MM.1S (cell line): Measurements from ENCODE around the gene ANO2.
"Not testable (repeated sequence)": the region's sequence is repeated elsewhere in the genome, so short reads cannot be mapped to it uniquely, and the experiment has no call there.

Experiments used
- DNase-seq: peaks from one replicate; pipeline ENCODE4 v3.0.0-alpha.2; 2015
- H2AFZ ChIP-seq: fragments of 300-600 bp; sonication (generic); 2 replicates; pipeline ENCODE4 v1.6.0; 2016; ENCODE audit warnings: antibody characterized with exemption, low read length
- H3F3A ChIP-seq: fragments of 300-600 bp; sonication (generic); 2 replicates; pipeline ENCODE4 v1.6.1; 2016; ENCODE audit warnings: mild to moderate bottlenecking, antibody characterized with exemption, low read length, moderate library complexity, mixed read lengths; ENCODE audit not compliant: insufficient read depth
- H3K27ac ChIP-seq: fragments of 300-600 bp; sonication (generic); 2 replicates; pipeline ENCODE4 v1.5.1; 2016; ENCODE audit warnings: mild to moderate bottlenecking, low read length
- H3K27me3 ChIP-seq: fragments of 300-600 bp; sonication (generic); replicated peaks from 2 replicates; pipeline ENCODE4 v1.6.0; 2016; ENCODE audit warnings: low read length; ENCODE audit not compliant: insufficient read depth
- H3K36me3 ChIP-seq: fragments of 300-600 bp; sonication (generic); replicated peaks from 2 replicates; pipeline ENCODE4 v1.6.1; 2016; ENCODE audit warnings: mild to moderate bottlenecking, low read length, mixed read lengths; ENCODE audit not compliant: insufficient read depth
- H3K4me1 ChIP-seq: fragments of 300-600 bp; sonication (generic); 2 replicates; pipeline ENCODE4 v1.6.1; 2016; ENCODE audit warnings: low read length, mixed read lengths
- H3K4me2 ChIP-seq: fragments of 300-600 bp; sonication (generic); 2 replicates; pipeline ENCODE4 v1.6.0; 2016; ENCODE audit warnings: low read depth, low read length
- H3K4me3 ChIP-seq: fragments of 300-600 bp; sonication (generic); 2 replicates; pipeline ENCODE4 v1.5.1; 2016; ENCODE audit warnings: low read length, mixed read lengths
- H3K79me2 ChIP-seq: fragments of 300-600 bp; sonication (generic); 2 replicates; pipeline ENCODE4 v1.6.1; 2016; ENCODE audit warnings: mixed run types, low read length, mixed read lengths
- H3K9ac ChIP-seq: fragments of 300-600 bp; sonication (generic); 2 replicates; pipeline ENCODE4 v1.6.1; 2016; ENCODE audit warnings: low read length, mixed read lengths
- H3K9me2 ChIP-seq: fragments of 300-600 bp; sonication (generic); replicated peaks from 2 replicates; pipeline ENCODE4 v1.6.1; 2016; ENCODE audit warnings: mild to moderate bottlenecking, low read length, mixed read lengths; ENCODE audit not compliant: insufficient read depth
- H3K9me3 ChIP-seq: fragments of 300-600 bp; sonication (generic); replicated peaks from 2 replicates; pipeline ENCODE4 v1.6.1; 2016; ENCODE audit warnings: mild to moderate bottlenecking, low read length, mixed read lengths; ENCODE audit not compliant: insufficient read depth
- H4K20me1 ChIP-seq: fragments of 300-600 bp; sonication (generic); 2 replicates; pipeline ENCODE4 v1.6.1; 2016; ENCODE audit warnings: mild to moderate bottlenecking, low read length, moderate library complexity, mixed read lengths; ENCODE audit not compliant: insufficient read depth
- CTCF ChIP-seq: fragments of 300-600 bp; sonication (generic); IDR thresholded peaks from 2 replicates; pipeline ENCODE4 v1.5.1; 2016; ENCODE audit warnings: antibody characterized with exemption, low read length, mixed read lengths
- EZH2 ChIP-seq: fragments of 300-600 bp; sonication (generic); optimal IDR thresholded peaks from 2 replicates; pipeline ENCODE3; 2017; ENCODE audit warnings: low read depth, mild to moderate bottlenecking, antibody characterized with exemption, low read length, mixed read lengths
- EZH2phosphoT487 ChIP-seq: fragments of 300-600 bp; sonication (generic); IDR thresholded peaks from 2 replicates; pipeline ENCODE4 v1.6.1; 2018; ENCODE audit warnings: antibody characterized with exemption, low read length

ANO2 gene

GRCh38 chr12:5889381-5890047 is 55.5 kb downstream of the ANO2 start:
- no peaks in the 10 kb centered on the region for H3K79me2 ChIP-seq
- H3K36me3 ChIP-seq, result no peaks in the 10 kb centered on the region
- H3K9ac ChIP-seq, result no peak overlapping the region
- H4K20me1 ChIP-seq, result no peaks in the 10 kb centered on the region
- no peak overlapping the region for H3K27ac ChIP-seq
- no peak for DNase-seq
- H3K4me2 ChIP-seq, result no peak overlapping the region
- no peak overlapping the region for H3K4me3 ChIP-seq
- no peaks in the 10 kb centered on the region for H3K9me2 ChIP-seq
- TF ChIP-seq EZH2 (no peak), CTCF (peak; percentile 17), EZH2phosphoT487 (no peak)
- no peaks in the 10 kb centered on the region for H3K4me1 ChIP-seq
- H3F3A ChIP-seq, result no peaks in the 10 kb centered on the region
- H2AFZ ChIP-seq, result peak overlapping the region; percentile 38; the same call in 1 of the 2 replicates
- no peaks in the 10 kb centered on the region for H3K27me3 ChIP-seq
- H3K9me3 ChIP-seq, result no peaks in the 10 kb centered on the region

GRCh38 chr12:5888816-5889315 is 56.2 kb downstream of the ANO2 start:
- H3K4me1 ChIP-seq, result no peaks in the 10 kb centered on the region
- TF ChIP-seq CTCF (no peak), EZH2phosphoT487 (no peak), EZH2 (no peak)
- H3K4me2 ChIP-seq, result no peak overlapping the region
- no peak for DNase-seq
- no peak overlapping the region for H3K9ac ChIP-seq
- no peak overlapping the region for H3K27ac ChIP-seq
- H3K79me2 ChIP-seq, result no peaks in the 10 kb centered on the region
- H3K9me3 ChIP-seq, result no peaks in the 10 kb centered on the region
- H3F3A ChIP-seq, result no peaks in the 10 kb centered on the region
- no peaks in the 10 kb centered on the region for H3K9me2 ChIP-seq
- H3K4me3 ChIP-seq, result no peak overlapping the region
- no peak overlapping the region for H2AFZ ChIP-seq
- no peaks in the 10 kb centered on the region for H3K36me3 ChIP-seq
- no peaks in the 10 kb centered on the region for H3K27me3 ChIP-seq
- no peaks in the 10 kb centered on the region for H4K20me1 ChIP-seq

GRCh38 chr12:5887819-5888218 is 57.2 kb downstream of the ANO2 start:
- not testable (repeated sequence) for H3K4me3 ChIP-seq, H3K9ac ChIP-seq, H2AFZ ChIP-seq, H3K36me3 ChIP-seq, H3K79me2 ChIP-seq, H3K27me3 ChIP-seq, H3K9me2 ChIP-seq, DNase-seq, H3K4me2 ChIP-seq, H3K27ac ChIP-seq, H3F3A ChIP-seq, H4K20me1 ChIP-seq, H3K9me3 ChIP-seq, H3K4me1 ChIP-seq

DNA sequence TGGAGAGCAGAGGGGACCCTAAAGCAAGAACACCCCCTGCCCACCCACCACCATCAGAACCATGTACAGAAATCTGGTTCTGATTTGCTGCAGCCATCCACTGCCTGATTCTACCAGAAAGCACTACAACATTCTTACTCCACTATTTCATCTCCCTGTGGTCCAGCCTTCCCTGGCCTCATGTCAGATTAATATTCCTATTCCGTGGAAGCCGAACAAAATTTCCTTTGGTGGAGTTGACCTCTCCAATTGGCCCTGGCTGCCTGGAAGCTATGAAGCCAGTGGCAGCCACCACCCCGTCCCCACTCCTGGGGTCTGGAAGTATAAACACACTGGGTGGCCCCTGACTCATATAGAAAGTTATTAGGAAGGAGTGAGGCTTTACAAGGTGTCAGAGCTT is 60.2 kb downstream of the ANO2 start:
- Histone ChIP-seq H3K27ac (no peak overlapping the region), H3K9me3 (no peaks in the 10 kb centered on the region), H3K9me2 (no peaks in the 10 kb centered on the region), H3K9ac (no peak overlapping the region), H4K20me1 (no peaks in the 10 kb centered on the region), H3K4me3 (no peak overlapping the region), H3K27me3 (no peaks in the 10 kb centered on the region), H3F3A (no peaks in the 10 kb centered on the region), H2AFZ (no peak overlapping the region), H3K36me3 (no peaks in the 10 kb centered on the region), H3K79me2 (no peaks in the 10 kb centered on the region), H3K4me2 (no peak overlapping the region), H3K4me1 (no peaks in the 10 kb centered on the region)
- DNase-seq, result no peak
- TF ChIP-seq CTCF (no peak), EZH2phosphoT487 (no peak), EZH2 (no peak)
